Thymus (tissue), 14 donors: ENCODE measurements around the gene ATCAY. TPM values are rescaled to one million over a fixed set of nuclear protein-coding genes. Genes with fewer than 3 reads are reported as not detected.

Source experiments
- DNase-seq, 9 donors: peaks; one replicate each; pipeline ENCODE4 v3.0.0-alpha.2; 2013; ENCODE audit warnings: low spot score in 9 of 9, low read depth in 6 of 9, missing footprints in 1 of 9
- H3K27ac ChIP-seq, 2 donors: one replicate each; pipeline ENCODE4 v1.5.1; 2013; ENCODE audit warnings: control low read depth in 1 of 2, low read depth in 1 of 2, low read length in 1 of 2, mild to moderate bottlenecking in 1 of 2, moderate library complexity in 1 of 2
- H3K27me3 ChIP-seq, 2 donors: one replicate each; pipeline ENCODE4 v1.5.1; 2013; ENCODE audit warnings: low read length in 1 of 2; ENCODE audit not compliant: control insufficient read depth in 2 of 2, insufficient read depth in 1 of 2
- H3K36me3 ChIP-seq, 2 donors: one replicate each; pipeline ENCODE4 v1.5.1; 2013; ENCODE audit warnings: low read length in 1 of 2, mild to moderate bottlenecking in 1 of 2, moderate library complexity in 1 of 2; ENCODE audit not compliant: control insufficient read depth in 2 of 2, insufficient read depth in 2 of 2
- H3K4me1 ChIP-seq, 2 donors: one replicate each; pipeline ENCODE4 v1.5.1; 2013; ENCODE audit warnings: low read length in 2 of 2; ENCODE audit not compliant: control insufficient read depth in 2 of 2, insufficient read depth in 2 of 2
- H3K4me3 ChIP-seq, 2 donors: one replicate each; pipeline ENCODE4 v1.5.1; 2013; ENCODE audit warnings: low read length in 2 of 2, control low read depth in 1 of 2, mild to moderate bottlenecking in 1 of 2
- H3K9me3 ChIP-seq, 2 donors: one replicate each; pipeline ENCODE4 v1.5.1; 2013; ENCODE audit warnings: low read length in 1 of 2, mild to moderate bottlenecking in 1 of 2; ENCODE audit not compliant: control insufficient read depth in 2 of 2, insufficient read depth in 1 of 2
- WGBS: extraction: QIAGEN DNeasy Blood & Tissue Kit; methylation state at CpG from one replicate; pipeline ENCODE4 v1.1.7; 2013; 5-methylcytosine and 5-hydroxymethylcytosine counted together
- long read RNA-seq, 10 donors: transcript quantifications; one replicate each; lab custom pipeline, GENCODE V29; 2026
- polyA plus RNA-seq: library from polyadenylated mRNA; stranded (reverse); fragments of 200-250 nt; gene quantifications from one replicate; pipeline ENCODE4 v1.2.3, GENCODE V29; 2013
- total RNA-seq: library from RNA; stranded (reverse); fragments of 120-200 nt; gene quantifications from one replicate; pipeline ENCODE4 v1.2.4, GENCODE V29; 2013
- donor health status: healthy.

ATCAY gene
- total RNA-seq (0.09 TPM), polyA plus RNA-seq (0.09 TPM)
- long read RNA-seq, donor 1, result 0 reads
- long read RNA-seq, donor 2, result 0 reads
- long read RNA-seq, donor 3, result 0 reads
- long read RNA-seq, donor 4, result 0 reads
- long read RNA-seq, donor 5, result 0 reads
- long read RNA-seq, donor 6, result 0 reads
- long read RNA-seq, donor 7, result 0 reads
- long read RNA-seq, donor 8, result 0 reads
- long read RNA-seq, donor 9, result 0 reads
- long read RNA-seq, donor 10, result 0 reads

- WGBS, result 6% methylated on average over 49 of the region's 49 CpGs
These were observed at the start of gene ATCAY for GRCh38 chr19:3880471-3881271. Gene ATCAY (plus strand): TSS chr19:3880685. CDS start chr19:3885768, 5,083 bp downstream.

GRCh38 chr19:3831601-3832000 lies 48.9 kb upstream of the ATCAY start:
- Histone ChIP-seq H3K36me3 (no peaks in the 10 kb centered on the region), H3K27ac (no peak overlapping the region), H3K4me3 (no peak overlapping the region), H3K4me1 (no peaks in the 10 kb centered on the region), H3K9me3 (no peaks in the 10 kb centered on the region), H3K27me3 (peaks cover 0 to 17% of the 10 kb centered on the region in 2 donors)
- DNase-seq, result no peak
- whole genome bisulfite sequencing, result 87% methylated on average over 19 of the region's 19 CpGs

More at GRCh38 chr19:3880471-3881271, at the start of gene ATCAY:
- DNase-seq, result no peak
- peaks cover 0 to 2% of the 10 kb centered on the region in 2 donors for H3K9me3 ChIP-seq
- H3K27me3 ChIP-seq, result peaks cover 29 to 49% of the 10 kb centered on the region in 2 donors
- no peaks in the 10 kb centered on the region for H3K36me3 ChIP-seq
- no peak within 1 kb of the TSS for H3K27ac ChIP-seq
- H3K4me1 ChIP-seq, result peaks cover 0 to 3% of the 10 kb centered on the region in 2 donors
- H3K4me3 ChIP-seq, result no peak within 1 kb of the TSS

GRCh38 chr19:3832001-3832400 lies 48.5 kb upstream of the ATCAY start:
- Histone ChIP-seq H3K4me1 (no peaks in the 10 kb centered on the region), H3K9me3 (no peaks in the 10 kb centered on the region), H3K4me3 (no peak overlapping the region), H3K27ac (no peak overlapping the region), H3K36me3 (no peaks in the 10 kb centered on the region), H3K27me3 (peaks cover 0 to 17% of the 10 kb centered on the region in 2 donors)
- DNase-seq, result no peak
- 97% methylated on average over 6 of the region's 6 CpGs for WGBS

- H3K9me3 ChIP-seq, result no peaks in the 10 kb centered on the region
- no peaks in the 10 kb centered on the region for H3K4me1 ChIP-seq
- no peak for DNase-seq
- H3K27me3 ChIP-seq, result peaks cover 0 to 17% of the 10 kb centered on the region in 2 donors
- WGBS, result 80% methylated on average over 34 of the region's 34 CpGs
- H3K4me3 ChIP-seq, result no peak overlapping the region
- H3K27ac ChIP-seq, result no peak overlapping the region
- H3K36me3 ChIP-seq, result no peaks in the 10 kb centered on the region
These were observed 46.7 kb upstream of the ATCAY start for GRCh38 chr19:3833578-3834348.

- peaks cover 0 to 17% of the 10 kb centered on the region in 2 donors for H3K27me3 ChIP-seq
- 91% methylated on average over 35 of the region's 35 CpGs for WGBS
- no peaks in the 10 kb centered on the region for H3K9me3 ChIP-seq
These were observed 46.0 kb upstream of the ATCAY start for GRCh38 chr19:3834349-3835054.

GRCh38 chr19:3835055-3835435 lies 45.4 kb upstream of the ATCAY start:
- Histone ChIP-seq H3K27me3 (peaks cover 0 to 17% of the 10 kb centered on the region in 2 donors), H3K9me3 (no peaks in the 10 kb centered on the region), H3K27ac (no peak overlapping the region), H3K36me3 (no peaks in the 10 kb centered on the region), H3K4me3 (no peak overlapping the region), H3K4me1 (no peaks in the 10 kb centered on the region)
- no peak for DNase-seq
- WGBS, result 96% methylated on average over 9 of the region's 9 CpGs

More at GRCh38 chr19:3834349-3835054, 46.0 kb upstream of the ATCAY start:
- no peak overlapping the region for H3K4me3 ChIP-seq
- no peak overlapping the region for H3K27ac ChIP-seq
- no peak for DNase-seq
- H3K4me1 ChIP-seq, result no peaks in the 10 kb centered on the region
- no peaks in the 10 kb centered on the region for H3K36me3 ChIP-seq

- WGBS, result 96% methylated on average over 6 of the region's 6 CpGs
- Histone ChIP-seq H3K9me3 (no peaks in the 10 kb centered on the region), H3K4me3 (no peak overlapping the region), H3K36me3 (no peaks in the 10 kb centered on the region), H3K4me1 (no peaks in the 10 kb centered on the region), H3K27me3 (peaks cover 0 to 7% of the 10 kb centered on the region in 2 donors), H3K27ac (no peak overlapping the region)
- DNase-seq, result no peak
These were observed 43.6 kb upstream of the ATCAY start for GRCh38 chr19:3836887-3837286.

- Histone ChIP-seq H3K27ac (no peak overlapping the region), H3K9me3 (no peaks in the 10 kb centered on the region), H3K27me3 (peaks cover 0 to 6% of the 10 kb centered on the region in 2 donors), H3K4me3 (no peak overlapping the region), H3K4me1 (no peaks in the 10 kb centered on the region), H3K36me3 (no peaks in the 10 kb centered on the region)
- WGBS, result 98% methylated on average over 17 of the region's 17 CpGs
- no peak for DNase-seq
These were observed 43.2 kb upstream of the ATCAY start for GRCh38 chr19:3837332-3837731.
